ENCODE data around the gene SCNN1B.

DNA sequence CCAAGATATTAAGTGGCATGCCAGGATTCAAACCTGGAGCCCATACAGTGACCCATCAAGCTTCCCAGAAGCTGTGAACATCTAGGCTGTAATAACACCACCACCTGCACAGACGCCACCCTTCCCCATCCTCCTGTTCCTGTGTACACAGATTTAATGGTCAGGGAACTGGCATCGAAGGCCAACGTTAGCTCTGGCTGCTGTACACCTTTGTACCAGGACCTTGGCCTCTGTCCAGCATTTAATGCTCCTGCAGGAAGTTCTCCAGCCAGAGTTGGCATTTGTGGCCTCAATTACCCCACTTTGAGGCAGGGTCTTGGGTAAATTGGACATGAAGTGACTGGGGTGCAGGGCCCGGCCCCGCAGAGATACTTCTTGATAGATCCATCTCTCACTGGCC is 49.3 kb downstream of the SCNN1B start:
- TF ChIP-seq, protein P1, sequence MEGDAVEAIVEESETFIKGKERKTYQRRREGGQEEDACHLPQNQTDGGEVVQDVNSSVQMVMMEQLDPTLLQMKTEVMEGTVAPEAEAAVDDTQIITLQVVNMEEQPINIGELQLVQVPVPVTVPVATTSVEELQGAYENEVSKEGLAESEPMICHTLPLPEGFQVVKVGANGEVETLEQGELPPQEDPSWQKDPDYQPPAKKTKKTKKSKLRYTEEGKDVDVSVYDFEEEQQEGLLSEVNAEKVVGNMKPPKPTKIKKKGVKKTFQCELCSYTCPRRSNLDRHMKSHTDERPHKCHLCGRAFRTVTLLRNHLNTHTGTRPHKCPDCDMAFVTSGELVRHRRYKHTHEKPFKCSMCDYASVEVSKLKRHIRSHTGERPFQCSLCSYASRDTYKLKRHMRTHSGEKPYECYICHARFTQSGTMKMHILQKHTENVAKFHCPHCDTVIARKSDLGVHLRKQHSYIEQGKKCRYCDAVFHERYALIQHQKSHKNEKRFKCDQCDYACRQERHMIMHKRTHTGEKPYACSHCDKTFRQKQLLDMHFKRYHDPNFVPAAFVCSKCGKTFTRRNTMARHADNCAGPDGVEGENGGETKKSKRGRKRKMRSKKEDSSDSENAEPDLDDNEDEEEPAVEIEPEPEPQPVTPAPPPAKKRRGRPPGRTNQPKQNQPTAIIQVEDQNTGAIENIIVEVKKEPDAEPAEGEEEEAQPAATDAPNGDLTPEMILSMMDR (IDR thresholded peaks at IDR 0.05) = no peak
- no peak for TF ChIP-seq POLR2A (IDR thresholded peaks at IDR 0.05)

Measured in body of pancreas (tissue), 4 donors.